Measurements from ENCODE around the gene NOP16. TPM values are rescaled to one million over a fixed set of nuclear protein-coding genes. Genes with fewer than 3 reads are reported as not detected.
A peak's percentile ranks its signal among the peaks of the same experiment; 100 is the strongest.

Gene NOP16
- polyA plus RNA-seq, 2 of the 4 experiments (the other 2 are of a cell fraction): 90.7 to 127 TPM

GRCh38 chr5:176401281-176402205 lies 13.1 kb upstream of the NOP16 start (continued):
- TF ChIP-seq ZNF302 (CRISPR knock-in tag; IDR thresholded peaks at IDR 0.05) (no peak), HDAC2 (IDR thresholded peaks at IDR 0.05) (no peak), FOXS1 (CRISPR knock-in tag; IDR thresholded peaks at IDR 0.05) (no peak), CBX8 (IDR thresholded peaks at IDR 0.05) (no peak), NPAS2 (CRISPR knock-in tag; IDR thresholded peaks at IDR 0.05; ENCODE audit: borderline replicate concordance) (no peak), ZSCAN20 (CRISPR knock-in tag; IDR thresholded peaks at IDR 0.05) (no peak), MAFK (IDR thresholded peaks at IDR 0.05; ENCODE audit: partially characterized antibody) (no peak), CHD4 (IDR thresholded peaks at IDR 0.05; ENCODE audit: borderline replicate concordance) (no peak), GATA3 (IDR thresholded peaks at IDR 0.05; ENCODE audit: borderline replicate concordance) (no peak)

DNA sequence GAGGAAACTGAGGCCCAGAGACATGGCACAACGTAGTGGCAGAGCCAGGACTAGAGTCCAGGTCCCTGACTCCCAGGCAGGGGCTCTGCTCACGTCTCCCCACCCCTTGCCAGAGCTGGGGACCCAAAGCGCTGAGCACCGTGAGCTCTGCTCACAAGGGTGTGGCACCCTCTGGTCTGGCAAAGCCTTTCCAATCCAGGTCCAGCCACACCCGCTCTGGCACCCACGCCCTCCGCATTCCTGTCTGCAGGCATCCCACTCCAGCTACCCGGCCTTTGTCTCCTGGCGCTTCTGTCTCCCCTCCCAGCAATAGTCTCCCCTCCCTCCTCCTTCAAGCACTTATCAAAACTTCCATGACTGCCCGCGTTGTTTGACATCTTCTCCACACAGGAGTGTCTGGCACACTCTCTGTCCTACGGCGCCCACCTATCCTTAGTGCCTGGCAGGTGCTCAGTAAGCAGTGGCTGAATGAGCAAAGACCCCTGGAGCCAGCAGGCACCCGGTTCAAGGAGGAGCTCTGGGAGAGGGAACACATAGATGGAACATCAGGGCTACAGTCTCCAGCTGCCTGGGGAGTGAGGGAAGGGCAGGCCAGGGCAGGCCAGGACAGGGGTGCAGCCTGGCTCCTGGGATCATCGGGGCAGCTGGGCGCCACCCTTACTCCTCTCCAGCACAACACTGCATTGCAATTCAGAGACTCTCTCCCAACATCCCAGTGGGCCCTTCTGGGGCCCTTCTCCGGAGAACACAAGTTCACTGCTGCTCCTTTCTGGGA lies 12.2 kb upstream of the NOP16 start:
- CTCF ChIA-PET: interaction anchor here (1.1 kb wide), 1 partner anchor 47 kb away, joined by 5 read pairs; the partner anchor contains the start of gene FAF2
- POLR2A ChIA-PET: no interaction called here
- DNase-seq (ENCODE audit: low read depth in 1 of 2, low spot score in 1 of 2) (peak in 1 of 2 experiments; percentile 37), ATAC-seq (peak; percentile 27 to 61; a peak in 4 of 6 replicates), FAIRE-seq (no peak)
- H3K4me3 ChIP-seq: no peak overlapping the region
- 70% methylated on average over 17 of the region's 17 CpGs for WGBS (ENCODE audit: missing lambda C conversion rate)
- no peak for TF ChIP-seq HOXB5 (CRISPR knock-in tag; IDR thresholded peaks at IDR 0.05)
- TF ChIP-seq SMC3 (IDR thresholded peaks at IDR 0.05): no peak
- no peak for TF ChIP-seq CBX2 (IDR thresholded peaks at IDR 0.05; ENCODE audit: borderline replicate concordance, low read depth)
- no peak for TF ChIP-seq POLR2AphosphoS2 (conservative IDR thresholded peaks at IDR 0.05; ENCODE audit: low read length)
- no peak for TF ChIP-seq POLR2A (IDR thresholded peaks at IDR 0.05; ENCODE audit: low read length)
- TF ChIP-seq TFCP2L1 (CRISPR knock-in tag; IDR thresholded peaks at IDR 0.05): no peak
- no peak for TF ChIP-seq RCOR1 (IDR thresholded peaks at IDR 0.05; ENCODE audit: low read depth, low read length)
- TF ChIP-seq ESRRA (IDR thresholded peaks at IDR 0.05; ENCODE audit: borderline replicate concordance, low read length): no peak
- TF ChIP-seq HEYL (CRISPR knock-in tag; IDR thresholded peaks at IDR 0.05): no peak
- no peak for TF ChIP-seq TP53 (CRISPR knock-in tag; IDR thresholded peaks at IDR 0.05)
- TF ChIP-seq HDAC2 (IDR thresholded peaks at IDR 0.05): no peak
- no peak for TF ChIP-seq EHMT2 (IDR thresholded peaks at IDR 0.05; ENCODE audit: low read depth)
- TF ChIP-seq MYC (IDR thresholded peaks at IDR 0.05; ENCODE audit: borderline replicate concordance, low read length): no peak
- no peak for TF ChIP-seq ZFP36 (IDR thresholded peaks at IDR 0.05; ENCODE audit: borderline replicate concordance, partially characterized antibody)
- TF ChIP-seq CHD2 (IDR thresholded peaks at IDR 0.05; ENCODE audit: low read length, partially characterized antibody): no peak
- no peak for TF ChIP-seq BHLHE40 (IDR thresholded peaks at IDR 0.05; ENCODE audit: low read depth, low read length)
- TF ChIP-seq CEBPB (IDR thresholded peaks at IDR 0.05): no peak
- TF ChIP-seq E2F6 (IDR thresholded peaks at IDR 0.05; ENCODE audit: borderline replicate concordance, low read depth): no peak
- no peak for TF ChIP-seq JUN (IDR thresholded peaks at IDR 0.05)
- no peaks in the 10 kb centered on the region for H3K9me3 ChIP-seq
- peaks cover 14% of the 10 kb centered on the region; the same call in 2 of the 3 replicates for H3K4me1 ChIP-seq
- H3K27ac ChIP-seq: peak overlapping the region in 1 of 2 experiments; percentile 29; a peak in 2 of 6 replicates
- peak overlapping the region; percentile 19; the same call in 1 of the 3 replicates for H3K4me2 ChIP-seq
